Neutrophil (primary cell): ENCODE measurements around the gene GADD45GIP1.

Source experiments
- H3K27ac ChIP-seq: fragments of 200-600 bp; sonication (generic); 2 replicates; pipeline ENCODE4 v1.5.1; 2016; ENCODE audit warnings: mild to moderate bottlenecking, moderate library complexity
- H3K27me3 ChIP-seq: fragments of 200-600 bp; sonication (generic); 2 replicates; pipeline ENCODE4 v1.6.0; 2016; ENCODE audit warnings: mild to moderate bottlenecking
- H3K36me3 ChIP-seq: fragments of 200-600 bp; sonication (generic); 2 replicates; pipeline ENCODE4 v1.5.1; 2017
- H3K4me1 ChIP-seq, 2 experiments: fragments of 200-600 bp in 1 of 2; sonication (generic) in 1 of 2; 1 replicate in 1 of 2; 2 replicates in 1 of 2; pipeline versions ENCODE4 v1.5.1 to v1.6.1; 2013 to 2016; ENCODE audit warnings: low read depth in 1 of 2, low read length in 1 of 2, mild to moderate bottlenecking in 1 of 2, moderate library complexity in 1 of 2; ENCODE audit not compliant: control insufficient read depth in 1 of 2, insufficient read depth in 1 of 2
- H3K4me3 ChIP-seq, 2 experiments: fragments of 200-600 bp in 1 of 2; sonication (generic) in 1 of 2; 1 replicate in 1 of 2; 2 replicates in 1 of 2; pipeline ENCODE4 v1.5.1; 2013 to 2016; ENCODE audit warnings: low read depth in 1 of 2, low read length in 1 of 2, mild to moderate bottlenecking in 1 of 2, moderate library complexity in 1 of 2
- H3K9me3 ChIP-seq: fragments of 200-600 bp; sonication (generic); 2 replicates; pipeline ENCODE4 v1.5.1; 2016
- TF ChIP-seq, protein P1 (sequence below): fragments of 200-600 bp; sonication (generic); IDR thresholded peaks from 2 replicates; pipeline ENCODE4 v1.5.1; 2016; ENCODE audit warnings: antibody characterized with exemption

GADD45GIP1 gene

GRCh38 chr19:12935071-12935470, 22.0 kb downstream of the GADD45GIP1 start:
- H3K27ac ChIP-seq: no peak overlapping the region
- H3K4me3 ChIP-seq: no peak overlapping the region
- H3K9me3 ChIP-seq: no peaks in the 10 kb centered on the region
- H3K4me1 ChIP-seq: peaks cover 57 to 58% of the 10 kb centered on the region in 2 experiments
- TF ChIP-seq, protein P1, sequence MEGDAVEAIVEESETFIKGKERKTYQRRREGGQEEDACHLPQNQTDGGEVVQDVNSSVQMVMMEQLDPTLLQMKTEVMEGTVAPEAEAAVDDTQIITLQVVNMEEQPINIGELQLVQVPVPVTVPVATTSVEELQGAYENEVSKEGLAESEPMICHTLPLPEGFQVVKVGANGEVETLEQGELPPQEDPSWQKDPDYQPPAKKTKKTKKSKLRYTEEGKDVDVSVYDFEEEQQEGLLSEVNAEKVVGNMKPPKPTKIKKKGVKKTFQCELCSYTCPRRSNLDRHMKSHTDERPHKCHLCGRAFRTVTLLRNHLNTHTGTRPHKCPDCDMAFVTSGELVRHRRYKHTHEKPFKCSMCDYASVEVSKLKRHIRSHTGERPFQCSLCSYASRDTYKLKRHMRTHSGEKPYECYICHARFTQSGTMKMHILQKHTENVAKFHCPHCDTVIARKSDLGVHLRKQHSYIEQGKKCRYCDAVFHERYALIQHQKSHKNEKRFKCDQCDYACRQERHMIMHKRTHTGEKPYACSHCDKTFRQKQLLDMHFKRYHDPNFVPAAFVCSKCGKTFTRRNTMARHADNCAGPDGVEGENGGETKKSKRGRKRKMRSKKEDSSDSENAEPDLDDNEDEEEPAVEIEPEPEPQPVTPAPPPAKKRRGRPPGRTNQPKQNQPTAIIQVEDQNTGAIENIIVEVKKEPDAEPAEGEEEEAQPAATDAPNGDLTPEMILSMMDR: no peak
- peaks cover 2% of the 10 kb centered on the region for H3K36me3 ChIP-seq
- no peaks in the 10 kb centered on the region for H3K27me3 ChIP-seq

- Histone ChIP-seq H3K36me3 (peaks cover 13% of the 10 kb centered on the region), H3K27me3 (no peaks in the 10 kb centered on the region), H3K27ac (peak within 1 kb of the TSS; percentile 89), H3K4me1 (peaks cover 43 to 44% of the 10 kb centered on the region in 2 experiments), H3K4me3 (peak within 1 kb of the TSS; percentile 73 to 85), H3K9me3 (no peaks in the 10 kb centered on the region)
- TF ChIP-seq, protein P1: peak; percentile 31
These were observed 23.5 kb downstream of the GADD45GIP1 start, which contains the start of gene FARSA for GRCh38 chr19:12933287-12934072. Gene FARSA, minus strand, starts transcription at chr19:12933711. Its CDS starts 15 bp downstream, at chr19:12933696.

DNA sequence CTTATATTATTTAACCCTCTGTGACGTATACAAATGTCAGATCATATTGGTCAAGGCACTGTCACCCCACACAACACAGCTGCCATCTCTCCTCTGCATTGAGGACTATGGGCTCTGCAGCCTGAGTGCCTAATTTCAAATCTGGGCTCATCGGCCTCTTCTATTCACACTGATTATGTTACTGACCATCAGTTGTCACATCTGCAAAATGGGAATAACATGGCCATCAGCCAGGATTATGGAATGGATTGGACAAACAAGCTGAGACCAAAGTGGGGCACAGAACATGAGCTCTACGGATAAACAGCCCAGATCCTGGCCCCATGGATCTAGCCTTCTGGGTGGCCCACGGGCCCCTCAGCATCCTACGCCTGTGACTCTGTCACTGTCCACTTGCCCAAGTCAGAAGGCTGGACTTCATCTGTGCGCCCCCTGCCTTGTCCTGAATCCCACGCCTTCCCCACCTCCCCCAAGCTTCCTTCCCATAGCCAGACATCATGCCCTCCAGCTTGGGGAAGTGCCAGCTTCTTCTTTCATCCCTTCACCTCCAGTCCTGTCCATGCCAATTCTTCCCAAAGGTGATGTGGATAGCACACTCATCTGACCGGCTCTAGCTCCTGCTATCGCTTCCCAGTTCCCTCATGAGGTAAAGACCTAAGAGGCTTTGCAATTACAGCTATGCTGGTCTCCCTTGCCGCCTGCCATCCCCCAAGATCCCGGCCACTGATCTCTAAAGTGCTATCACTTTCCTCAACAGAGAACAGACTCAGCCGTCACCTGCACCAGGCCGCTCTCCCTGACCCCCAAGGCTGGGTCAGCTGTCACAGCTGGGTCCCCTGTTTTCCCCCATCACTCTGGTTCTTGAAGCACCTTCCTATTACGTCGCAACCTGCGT, 24.4 kb downstream of the GADD45GIP1 start:
- Histone ChIP-seq H3K27me3 (no peaks in the 10 kb centered on the region), H3K9me3 (no peaks in the 10 kb centered on the region), H3K36me3 (peaks cover 19% of the 10 kb centered on the region), H3K4me1 (peaks cover 38 to 40% of the 10 kb centered on the region in 2 experiments), H3K4me3 (peak overlapping the region; percentile 73 to 85), H3K27ac (peak overlapping the region; percentile 89)
- TF ChIP-seq, protein P1: no peak

DNA sequence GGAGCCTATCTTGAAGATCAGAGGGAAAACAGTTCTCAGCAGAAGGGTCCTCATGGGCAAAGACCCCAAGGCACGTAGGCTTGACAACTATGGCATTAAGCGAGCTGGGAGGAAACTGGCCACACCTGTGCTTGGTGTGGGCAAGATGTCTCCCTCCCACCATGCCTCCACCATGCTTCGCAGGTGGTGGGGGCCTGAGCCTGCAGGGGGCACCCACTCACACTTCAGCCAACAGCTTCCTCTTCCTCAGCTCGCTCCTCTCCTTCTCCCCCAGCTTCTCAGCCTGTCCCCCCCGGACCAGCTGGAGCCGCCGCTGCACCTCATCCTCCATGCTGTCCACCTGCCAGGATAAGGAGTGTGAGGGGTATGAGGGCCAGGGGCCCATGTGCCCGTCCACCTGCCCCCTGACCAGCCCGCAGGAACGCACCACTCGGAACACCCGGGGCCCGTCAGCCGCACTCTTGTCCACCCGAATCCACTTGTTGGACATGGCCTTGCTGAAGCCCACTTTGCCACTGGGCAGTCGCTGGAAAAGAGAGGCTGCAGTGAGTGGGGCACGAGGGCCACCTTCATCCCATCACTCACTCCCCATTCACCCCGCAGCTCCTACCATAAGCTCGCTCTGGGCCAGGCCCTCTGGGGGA, 26.9 kb downstream of the GADD45GIP1 start:
- Histone ChIP-seq H3K36me3 (peaks cover 33% of the 10 kb centered on the region), H3K27me3 (no peaks in the 10 kb centered on the region), H3K4me1 (peaks cover 21 to 22% of the 10 kb centered on the region in 2 experiments), H3K9me3 (no peaks in the 10 kb centered on the region), H3K4me3 (no peak overlapping the region), H3K27ac (no peak overlapping the region)
- TF ChIP-seq, protein P1: no peak

DNA sequence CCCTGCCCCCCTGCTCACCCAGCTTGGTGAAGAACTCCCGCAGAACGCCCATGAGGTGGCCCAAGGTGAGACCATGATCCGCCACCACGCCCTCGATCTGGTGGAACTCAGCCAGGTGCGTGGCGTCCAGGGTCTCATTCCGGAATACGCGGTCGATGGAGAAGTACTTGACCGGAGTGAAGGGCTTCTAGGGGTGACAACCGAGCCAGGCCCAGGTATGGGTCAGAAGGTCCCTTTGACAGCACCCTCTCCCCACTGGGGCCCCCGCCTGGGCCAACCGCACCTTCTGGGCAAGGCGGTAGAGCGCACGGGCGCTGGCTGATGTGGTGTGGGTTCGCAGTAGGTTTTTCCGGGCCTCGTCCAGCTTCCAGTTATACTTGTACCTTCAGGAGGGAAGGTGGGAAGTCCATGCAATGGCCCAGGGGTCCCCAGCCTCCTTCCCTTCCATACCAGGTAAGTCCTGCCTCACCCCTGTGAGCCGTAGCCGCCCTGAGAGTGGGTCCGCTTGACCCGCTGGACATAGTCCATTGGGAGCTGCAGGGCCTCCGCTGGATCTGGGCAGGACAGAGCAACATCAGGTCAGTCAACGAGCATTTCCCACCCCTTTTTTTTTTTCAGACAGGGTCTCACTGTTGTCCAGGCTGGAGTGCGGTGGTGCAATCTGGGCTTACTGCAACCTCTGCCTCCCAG, 32.3 kb downstream of the GADD45GIP1 start:
- Histone ChIP-seq H3K9me3 (no peaks in the 10 kb centered on the region), H3K4me1 (no peaks in the 10 kb centered on the region), H3K27ac (no peak overlapping the region), H3K4me3 (no peak overlapping the region), H3K36me3 (peaks cover 55% of the 10 kb centered on the region), H3K27me3 (no peaks in the 10 kb centered on the region)
- TF ChIP-seq, protein P1: no peak
